Naive B cell (primary cell): ENCODE results near the gene XYLT1. TPM values are rescaled to one million over a fixed set of nuclear protein-coding genes. Genes with fewer than 3 reads are reported as not detected.

Source experiments
- ATAC-seq, 2 donors: fragments of 150-1000 bp; cut with Tn5 transposase; 2 replicates each; pipeline ENCODE4 v1.10.0; 2021; ENCODE audit warnings: low read depth in 2 of 2, mild to moderate bottlenecking in 2 of 2, moderate library complexity in 2 of 2
- DNase-seq: peaks from one replicate; pipeline ENCODE4 v3.0.0; 2022
- H3K27ac Mint-ChIP-seq, 6 donors: one replicate each; pipeline ENCODE4 v1.8.0; 2020 to 2022; ENCODE audit warnings: mild to moderate bottlenecking in 6 of 6, mixed read lengths in 6 of 6, moderate library complexity in 5 of 6, inconsistent platforms in 2 of 6
- H3K27me3 Mint-ChIP-seq, 3 donors: one replicate each; pipeline ENCODE4 v1.8.0; 2021 to 2022; ENCODE audit warnings: mixed read lengths in 3 of 3, mild to moderate bottlenecking in 1 of 3
- H3K36me3 Mint-ChIP-seq, 2 donors: one replicate each; pipeline ENCODE4 v1.8.0; 2020 to 2022; ENCODE audit warnings: mixed read lengths in 2 of 2, inconsistent platforms in 1 of 2, mild to moderate bottlenecking in 1 of 2
- H3K4me1 Mint-ChIP-seq, 3 donors: one replicate each; pipeline ENCODE4 v1.8.0; 2020 to 2022; ENCODE audit warnings: mixed read lengths in 3 of 3, inconsistent platforms in 1 of 3, mild to moderate bottlenecking in 1 of 3, moderate library complexity in 1 of 3
- H3K4me3 Mint-ChIP-seq, 8 donors: one replicate each; pipeline ENCODE4 v1.8.0; 2020 to 2022; ENCODE audit warnings: mild to moderate bottlenecking in 8 of 8, mixed read lengths in 8 of 8, moderate library complexity in 8 of 8, inconsistent platforms in 2 of 8
- H3K9me3 Mint-ChIP-seq, 7 donors: one replicate each; pipeline ENCODE4 v1.8.0; 2020 to 2022; ENCODE audit warnings: mixed read lengths in 7 of 7, mild to moderate bottlenecking in 5 of 7, inconsistent platforms in 2 of 7, moderate library complexity in 1 of 7
- polyA plus RNA-seq, 6 donors: library from polyadenylated mRNA; unstranded; fragments of 300-500 nt; fragmentation: Illumina TruSeq; gene quantifications; one replicate each; pipeline ENCODE4 v1.2.3, GENCODE V29; 2021; ENCODE audit warnings: low read depth in 6 of 6

The XYLT1 gene
- polyA plus RNA-seq, 6 donors from 2014 or later = 1.7 to 8.7 (median 3.9) TPM

DNA sequence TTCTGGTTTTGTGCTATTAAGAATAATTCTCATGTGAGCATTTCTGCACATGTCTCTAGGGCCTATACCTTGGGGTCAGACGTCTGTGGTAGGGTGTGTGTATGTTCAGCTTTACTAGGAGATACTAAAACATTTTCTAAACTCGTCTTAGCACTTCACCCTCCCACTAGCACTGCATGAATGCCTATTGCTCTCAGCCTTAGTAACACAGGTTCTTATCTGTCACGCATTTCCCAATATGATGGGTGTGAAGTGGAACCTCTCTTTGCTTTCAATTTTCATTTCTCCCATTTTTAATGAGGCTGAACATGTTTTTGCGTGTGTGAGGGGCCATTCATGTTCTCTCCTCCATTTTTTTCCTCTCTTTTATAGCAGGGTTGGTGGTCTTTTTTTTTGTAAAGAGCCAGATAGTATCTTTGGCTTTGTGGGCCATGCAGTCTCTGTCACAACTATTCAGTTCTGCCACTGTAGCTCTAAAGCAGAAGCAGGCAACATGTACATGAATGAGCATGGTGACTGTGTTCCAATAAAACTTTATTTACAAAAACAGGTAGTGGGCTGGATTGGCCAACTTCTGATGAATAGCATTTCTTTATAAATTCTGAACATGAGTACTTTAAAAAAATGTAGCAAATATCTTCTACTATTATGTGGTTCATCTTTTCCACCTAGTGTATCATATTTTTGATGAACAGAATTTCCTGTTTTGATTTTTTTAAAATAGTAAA is 354.0 kb downstream of the XYLT1 start:
- Mint-ChIP-seq H3K9me3 (no peaks in the 10 kb centered on the region), H3K36me3 (peaks cover 28 to 44% of the 10 kb centered on the region in 2 donors), H3K27ac (peak overlapping the region in 2 of 6 donors; percentile 5 to 66), H3K27me3 (no peaks in the 10 kb centered on the region), H3K4me1 (peaks cover 0 to 7% (median 2%) of the 10 kb centered on the region in 3 donors), H3K4me3 (no peak overlapping the region)
- ATAC-seq = no peak
- DNase-seq = no peak

GRCh38 chr16:17109413-17109812 is 361.3 kb downstream of the XYLT1 start:
- ATAC-seq = no peak
- Mint-ChIP-seq H3K4me3 (no peak overlapping the region), H3K27ac (no peak overlapping the region), H3K4me1 (peaks cover 0 to 16% (median 8%) of the 10 kb centered on the region in 3 donors), H3K9me3 (peaks cover 0 to 5% (median 0%) of the 10 kb centered on the region in 7 donors), H3K27me3 (no peaks in the 10 kb centered on the region), H3K36me3 (peaks cover 21 to 24% of the 10 kb centered on the region in 2 donors)
- no peak for DNase-seq

GRCh38 chr16:17108596-17108995 is 362.2 kb downstream of the XYLT1 start:
- DNase-seq (no peak), ATAC-seq (no peak)
- no peak overlapping the region for H3K27ac Mint-ChIP-seq
- H3K4me3 Mint-ChIP-seq = no peak overlapping the region
- no peaks in the 10 kb centered on the region for H3K27me3 Mint-ChIP-seq
- H3K4me1 Mint-ChIP-seq = peaks cover 0 to 19% (median 8%) of the 10 kb centered on the region in 3 donors
- peaks cover 0 to 5% (median 0%) of the 10 kb centered on the region in 7 donors for H3K9me3 Mint-ChIP-seq
- peaks cover 21% of the 10 kb centered on the region in 2 donors for H3K36me3 Mint-ChIP-seq

DNA sequence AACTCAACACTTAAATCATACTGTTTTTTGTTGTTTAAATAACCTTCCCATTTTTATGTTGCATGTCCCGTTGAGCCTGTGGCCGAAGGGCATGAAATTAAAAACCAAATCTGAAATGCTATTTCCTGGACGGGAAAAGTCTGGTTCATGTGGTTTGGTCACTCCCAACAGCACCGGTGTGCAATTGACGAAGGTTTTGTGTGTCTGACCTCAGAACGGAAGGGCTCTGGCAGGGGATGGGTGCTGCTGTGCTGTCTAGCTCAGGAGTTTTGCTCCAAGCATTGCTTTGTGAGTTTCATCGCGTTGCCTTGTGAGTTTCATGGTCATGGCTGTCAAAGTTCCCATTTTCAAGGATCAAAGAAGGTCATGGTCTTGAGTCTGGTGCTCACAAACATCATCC is 363.3 kb downstream of the XYLT1 start:
- no peaks in the 10 kb centered on the region for H3K27me3 Mint-ChIP-seq
- H3K4me3 Mint-ChIP-seq = no peak overlapping the region
- ATAC-seq = no peak
- H3K27ac Mint-ChIP-seq = peak overlapping the region in 2 of 6 donors; percentile 15 to 63
- peaks cover 19 to 25% of the 10 kb centered on the region in 2 donors for H3K36me3 Mint-ChIP-seq
- no peak for DNase-seq
- H3K9me3 Mint-ChIP-seq = peaks cover 0 to 5% (median 0%) of the 10 kb centered on the region in 7 donors
- peaks cover 5 to 22% (median 8%) of the 10 kb centered on the region in 3 donors for H3K4me1 Mint-ChIP-seq

DNA sequence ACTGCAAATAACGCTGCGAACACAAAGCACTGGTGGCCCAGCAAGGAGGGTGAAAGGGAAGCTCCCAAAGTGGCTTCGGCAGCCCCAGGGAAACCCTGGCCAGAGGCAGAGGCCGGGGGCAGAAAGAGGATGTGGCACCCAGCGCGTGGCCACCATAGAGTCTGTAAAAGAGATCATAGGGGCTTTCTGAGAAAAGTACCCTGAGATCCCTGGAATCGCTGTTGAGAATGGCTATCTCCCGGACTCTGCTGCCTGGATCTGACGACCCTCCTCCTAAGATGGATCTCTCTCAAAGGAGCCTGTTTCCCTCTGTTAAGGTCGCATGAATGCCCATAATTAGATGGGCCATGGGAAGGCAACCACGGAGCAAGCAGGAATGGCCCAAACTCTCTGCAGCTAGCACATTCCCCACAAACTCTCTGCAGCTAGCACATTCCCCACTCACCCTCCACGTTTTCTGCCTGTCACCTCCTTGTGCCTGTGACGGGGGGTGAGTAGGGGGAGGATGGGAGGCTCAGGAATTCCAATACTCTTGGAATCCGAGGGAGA is 364.4 kb downstream of the XYLT1 start:
- no peak for DNase-seq
- no peak for ATAC-seq
- peaks cover 14 to 33% of the 10 kb centered on the region in 2 donors for H3K36me3 Mint-ChIP-seq
- H3K4me1 Mint-ChIP-seq = peaks cover 9 to 20% (median 9%) of the 10 kb centered on the region in 3 donors
- peaks cover 0 to 5% (median 3%) of the 10 kb centered on the region in 7 donors for H3K9me3 Mint-ChIP-seq
- H3K27me3 Mint-ChIP-seq = no peaks in the 10 kb centered on the region
- H3K4me3 Mint-ChIP-seq = no peak overlapping the region
- peak overlapping the region in 4 of 6 donors; percentile 41 to 76 (median 66) for H3K27ac Mint-ChIP-seq

DNA sequence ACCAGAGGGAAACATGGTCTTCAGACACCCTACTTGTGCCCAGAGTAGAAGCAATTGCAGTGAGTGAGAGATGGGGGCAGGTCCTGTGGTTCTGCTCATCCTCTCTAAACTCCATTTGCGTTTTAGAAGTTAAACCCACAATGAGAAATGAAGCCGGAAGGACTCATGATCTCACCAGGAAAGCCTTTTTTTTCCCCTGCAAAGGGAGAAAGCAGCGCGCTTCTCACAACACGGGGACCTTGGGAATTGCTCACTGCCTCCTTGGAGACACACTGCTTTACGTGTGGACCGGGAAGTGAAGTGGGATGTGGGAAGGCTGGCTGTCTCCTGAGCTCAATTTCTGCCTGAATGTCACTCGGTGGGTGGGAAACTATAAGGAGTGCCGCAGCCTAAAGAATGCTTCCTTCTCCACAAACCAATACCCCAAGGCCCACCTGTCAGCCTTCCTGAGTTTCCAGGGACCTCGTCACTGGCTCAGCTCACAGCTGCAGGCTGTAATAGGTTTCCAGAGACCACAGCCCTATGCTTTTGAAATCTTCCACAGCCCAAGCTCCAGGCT is 365.4 kb downstream of the XYLT1 start:
- Mint-ChIP-seq H3K4me3 (peak overlapping the region in 1 of 8 donors; percentile 35), H3K27me3 (no peaks in the 10 kb centered on the region), H3K4me1 (peaks cover 9 to 24% (median 9%) of the 10 kb centered on the region in 3 donors), H3K27ac (peak overlapping the region in 3 of 6 donors; percentile 70 to 89 (median 79)), H3K9me3 (peaks cover 0 to 4% (median 3%) of the 10 kb centered on the region in 7 donors), H3K36me3 (peaks cover 14 to 32% of the 10 kb centered on the region in 2 donors)
- no peak for ATAC-seq
- no peak for DNase-seq

GRCh38 chr16:17104654-17105053 is 366.1 kb downstream of the XYLT1 start:
- no peak for ATAC-seq
- Mint-ChIP-seq H3K27ac (peak overlapping the region in 3 of 6 donors; percentile 33 to 86 (median 36)), H3K4me1 (peaks cover 9 to 24% (median 9%) of the 10 kb centered on the region in 3 donors), H3K36me3 (peaks cover 8 to 25% of the 10 kb centered on the region in 2 donors), H3K4me3 (no peak overlapping the region), H3K9me3 (peaks cover 0 to 4% (median 2%) of the 10 kb centered on the region in 7 donors), H3K27me3 (no peaks in the 10 kb centered on the region)
- DNase-seq = no peak

GRCh38 chr16:17103216-17103615 is 367.5 kb downstream of the XYLT1 start:
- peaks cover 6 to 20% of the 10 kb centered on the region in 2 donors for H3K36me3 Mint-ChIP-seq
- H3K27me3 Mint-ChIP-seq = no peaks in the 10 kb centered on the region
- DNase-seq (no peak), ATAC-seq (no peak)
- peak overlapping the region in 2 of 6 donors; percentile 49 to 59 for H3K27ac Mint-ChIP-seq
- H3K4me3 Mint-ChIP-seq = peak overlapping the region in 1 of 8 donors; percentile 15
- peaks cover 0 to 4% (median 2%) of the 10 kb centered on the region in 7 donors for H3K9me3 Mint-ChIP-seq
- peaks cover 9 to 24% (median 11%) of the 10 kb centered on the region in 3 donors for H3K4me1 Mint-ChIP-seq

GRCh38 chr16:17101646-17102045 is 369.1 kb downstream of the XYLT1 start:
- H3K4me1 Mint-ChIP-seq = peaks cover 9 to 23% (median 10%) of the 10 kb centered on the region in 3 donors
- H3K36me3 Mint-ChIP-seq = peaks cover 7 to 20% of the 10 kb centered on the region in 2 donors
- DNase-seq = no peak
- peak; percentile 43 to 56 for ATAC-seq
- H3K27me3 Mint-ChIP-seq = no peaks in the 10 kb centered on the region
- H3K27ac Mint-ChIP-seq = peak overlapping the region in 4 of 6 donors; percentile 5 to 87 (median 23)
- H3K9me3 Mint-ChIP-seq = peaks cover 0 to 4% (median 2%) of the 10 kb centered on the region in 7 donors
- H3K4me3 Mint-ChIP-seq = no peak overlapping the region

DNA sequence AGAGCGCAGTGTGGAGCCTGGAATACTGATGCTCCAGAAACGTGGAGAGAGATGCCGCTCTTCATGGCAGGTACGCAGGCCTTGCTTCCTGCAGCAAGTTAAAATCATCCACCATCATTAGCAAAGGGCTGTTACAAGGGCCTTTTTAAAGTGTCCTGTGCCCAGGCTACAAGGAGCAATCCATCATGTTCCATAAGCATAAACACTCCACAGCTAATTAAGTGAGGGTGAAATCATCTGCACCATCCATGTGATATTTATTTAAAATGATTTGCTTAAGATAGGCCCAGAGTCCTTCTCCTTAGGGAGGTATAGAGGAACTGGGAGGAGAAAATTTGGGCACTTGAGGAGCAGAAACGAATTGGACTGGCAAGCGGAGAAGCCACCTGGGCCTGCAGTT is 372.1 kb downstream of the XYLT1 start:
- Mint-ChIP-seq H3K4me3 (no peak overlapping the region), H3K4me1 (peaks cover 6 to 13% (median 9%) of the 10 kb centered on the region in 3 donors), H3K27ac (no peak overlapping the region), H3K27me3 (no peaks in the 10 kb centered on the region), H3K9me3 (peaks cover 0 to 4% (median 2%) of the 10 kb centered on the region in 7 donors), H3K36me3 (peaks cover 7 to 20% of the 10 kb centered on the region in 2 donors)
- DNase-seq (no peak), ATAC-seq (no peak)

DNA sequence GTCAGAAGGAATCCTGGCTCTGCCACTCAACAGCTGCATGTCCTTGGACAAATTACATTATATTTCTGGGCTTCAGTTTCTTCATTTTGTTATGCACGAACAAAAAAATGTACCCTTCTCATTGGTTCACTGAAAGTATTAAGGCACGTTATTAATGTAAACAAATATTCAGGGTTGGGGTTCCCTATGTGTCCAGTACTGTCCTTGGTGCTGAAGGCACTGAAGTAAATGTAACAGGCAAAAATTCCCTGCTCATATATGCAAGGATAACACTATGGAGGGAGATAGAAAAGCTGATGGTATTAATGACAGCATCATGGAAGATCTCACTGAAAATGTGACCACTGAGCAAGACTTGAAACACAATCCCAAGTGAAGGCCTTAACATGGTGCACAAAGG is 386.6 kb downstream of the XYLT1 start:
- H3K9me3 Mint-ChIP-seq = peaks cover 0 to 11% (median 4%) of the 10 kb centered on the region in 7 donors
- ATAC-seq (no peak), DNase-seq (no peak)
- H3K4me1 Mint-ChIP-seq = peaks cover 0 to 6% (median 6%) of the 10 kb centered on the region in 3 donors
- no peaks in the 10 kb centered on the region for H3K27me3 Mint-ChIP-seq
- H3K27ac Mint-ChIP-seq = no peak overlapping the region
- peaks cover 7 to 8% of the 10 kb centered on the region in 2 donors for H3K36me3 Mint-ChIP-seq
- no peak overlapping the region for H3K4me3 Mint-ChIP-seq

- DNase-seq (no peak), ATAC-seq (no peak)
- Mint-ChIP-seq H3K9me3 (peaks cover 0 to 11% (median 4%) of the 10 kb centered on the region in 7 donors), H3K4me1 (peaks cover 0 to 9% (median 6%) of the 10 kb centered on the region in 3 donors), H3K36me3 (peaks cover 7 to 8% of the 10 kb centered on the region in 2 donors), H3K27ac (no peak overlapping the region), H3K27me3 (no peaks in the 10 kb centered on the region), H3K4me3 (no peak overlapping the region)
Observed at GRCh38 chr16:17083628-17084027, 387.1 kb downstream of the XYLT1 start.

DNA sequence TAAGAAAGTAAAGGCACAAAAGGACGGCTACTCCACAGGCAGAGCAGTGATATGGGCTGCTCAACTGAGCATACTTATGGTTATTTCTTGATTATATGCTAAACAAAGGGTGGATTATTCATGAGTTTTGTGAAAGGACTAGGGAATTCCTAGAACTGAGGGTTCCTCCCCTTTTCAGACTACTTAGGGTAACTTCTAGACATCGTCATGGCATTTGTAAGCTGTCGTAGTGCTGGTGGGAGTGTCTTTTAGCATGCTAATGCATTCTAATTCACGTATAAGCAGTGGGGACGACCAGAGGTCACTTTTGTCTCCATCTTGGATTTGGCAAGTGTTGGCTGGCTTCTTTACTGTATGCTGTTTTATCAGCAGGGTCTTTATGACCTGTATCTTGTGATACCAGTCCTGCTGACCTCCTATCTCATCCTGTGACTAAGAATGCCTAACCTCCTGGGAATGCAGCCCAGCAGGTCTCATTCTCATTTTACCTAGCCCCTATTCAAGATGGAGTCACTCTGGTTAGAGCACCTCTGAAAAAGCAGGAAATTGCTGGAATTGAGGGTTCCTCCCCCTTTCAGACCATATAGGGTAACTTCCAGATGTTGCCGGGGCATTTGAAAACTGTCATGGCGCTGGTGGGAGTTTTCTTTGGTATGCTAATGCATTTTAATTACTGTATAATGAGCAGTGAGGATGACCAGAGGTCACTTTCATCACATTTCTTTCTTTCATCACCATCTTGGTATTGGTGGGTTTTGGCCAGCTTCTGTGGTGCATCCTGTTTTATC is 388.5 kb downstream of the XYLT1 start:
- Mint-ChIP-seq H3K9me3 (peaks cover 0 to 9% (median 4%) of the 10 kb centered on the region in 7 donors), H3K27ac (peak overlapping the region in 1 of 6 donors; percentile 43), H3K27me3 (no peaks in the 10 kb centered on the region), H3K36me3 (peaks cover 7 to 8% of the 10 kb centered on the region in 2 donors), H3K4me3 (no peak overlapping the region), H3K4me1 (peaks cover 0 to 9% (median 6%) of the 10 kb centered on the region in 3 donors)
- DNase-seq = no peak
- ATAC-seq = no peak
